Testis (tissue), 2 donors: Measurements from ENCODE around the gene CHDH.

ENCODE experiments used
- CTCF ChIP-seq, 3 experiments: fragments of 450-650 bp in 2 of 3; fragments of 200-600 bp in 1 of 3; sonication (generic) in 1 of 3; IDR thresholded peaks; one replicate each; pipeline ENCODE4 v1.5.1; 2016 to 2019; ENCODE audit warnings: antibody characterized with exemption in 3 of 3, mild to moderate bottlenecking in 2 of 3, moderate library complexity in 1 of 3
- POLR2A ChIP-seq: fragments of 450-650 bp; IDR thresholded peaks from one replicate; pipeline ENCODE4 v1.6.1; 2017; ENCODE audit warnings: antibody characterized with exemption, mild to moderate bottlenecking, moderate library complexity

GRCh38 chr3:53817211-53817610 is 29.0 kb downstream of the CHDH start:
- TF ChIP-seq POLR2A (no peak), CTCF (IDR thresholded peaks at IDR 0.05) (no peak)
